Keratinocyte (primary cell): ENCODE results near the gene DNAH11. TPM values are rescaled to one million over a fixed set of nuclear protein-coding genes. Genes with fewer than 3 reads are reported as not detected.
"Not testable (repeated sequence)": the region's sequence is repeated elsewhere in the genome, so short reads cannot be mapped to it uniquely, and the experiment has no call there.

Experiments
- DNase-seq: peaks from one replicate; pipeline ENCODE4 v3.0.0-alpha.2; 2011; ENCODE audit warnings: low read depth, missing footprints, low spot score
- FAIRE-seq: peaks from 2 replicates; lab custom pipeline; 2011; peaks lifted over from hg19 to GRCh38; lab: Jason Lieb, UNC
- H2AFZ ChIP-seq: 2 replicates; pipeline ENCODE4 v1.6.0; 2012; ENCODE audit warnings: low read length, control low read depth, inconsistent platforms; ENCODE audit not compliant: control insufficient read depth
- H3K27ac ChIP-seq: 2 replicates; pipeline ENCODE4 v1.5.1; 2011; ENCODE audit warnings: low read length; ENCODE audit not compliant: control insufficient read depth, insufficient read depth
- H3K27me3 ChIP-seq: 3 replicates; pipeline ENCODE4 v1.6.0; 2011; ENCODE audit warnings: low read length; ENCODE audit not compliant: control insufficient read depth, insufficient read depth; ENCODE audit errors: extremely low read depth
- H3K36me3 ChIP-seq, 2 experiments: 2 replicates in 1 of 2; 3 replicates in 1 of 2; pipeline ENCODE4 v1.5.1; 2011; ENCODE audit warnings: low read length in 2 of 2, mild to moderate bottlenecking in 1 of 2; ENCODE audit not compliant: control insufficient read depth in 2 of 2, insufficient read depth in 2 of 2; ENCODE audit errors: extremely low read depth in 1 of 2
- H3K4me1 ChIP-seq: 3 replicates; pipeline ENCODE4 v1.5.1; 2011; ENCODE audit warnings: low read length; ENCODE audit not compliant: control insufficient read depth, insufficient read depth; ENCODE audit errors: extremely low read depth
- H3K4me2 ChIP-seq: 3 replicates; pipeline ENCODE4 v1.6.0; 2011; ENCODE audit warnings: low read depth, low read length; ENCODE audit not compliant: control insufficient read depth, insufficient read depth; ENCODE audit errors: extremely low read depth
- H3K4me3 ChIP-seq, 3 experiments: fragments of 200-600 bp in 1 of 3; sonication (generic) in 1 of 3; 2 replicates in 2 of 3; 3 replicates in 1 of 3; pipeline ENCODE4 v1.5.1; 2011 to 2016; ENCODE audit warnings: low read length in 3 of 3, mild to moderate bottlenecking in 3 of 3, control low read depth in 2 of 3, inconsistent platforms in 1 of 3, low read depth in 1 of 3, mixed read lengths in 1 of 3, mixed run types in 1 of 3, moderate library complexity in 1 of 3; ENCODE audit not compliant: control insufficient read depth in 2 of 3, insufficient read depth in 2 of 3; ENCODE audit errors: extremely low read depth in 1 of 3
- H3K79me2 ChIP-seq: 2 replicates; pipeline ENCODE4 v1.6.0; 2012; ENCODE audit warnings: low read length; ENCODE audit not compliant: control insufficient read depth, insufficient read depth
- H3K9ac ChIP-seq: 3 replicates; pipeline ENCODE4 v1.6.0; 2011; ENCODE audit warnings: low read length; ENCODE audit not compliant: control insufficient read depth, insufficient read depth; ENCODE audit errors: extremely low read depth
- H3K9me1 ChIP-seq: 3 replicates; pipeline ENCODE4 v1.6.0; 2011; ENCODE audit warnings: low read length; ENCODE audit not compliant: control insufficient read depth, insufficient read depth; ENCODE audit errors: extremely low read depth
- H3K9me3 ChIP-seq: 2 replicates; pipeline ENCODE4 v1.5.1; 2012; ENCODE audit warnings: low read depth, low read length; ENCODE audit not compliant: control insufficient read depth
- H4K20me1 ChIP-seq: 3 replicates; pipeline ENCODE4 v1.6.0; 2011; ENCODE audit warnings: low read length; ENCODE audit not compliant: control insufficient read depth, insufficient read depth; ENCODE audit errors: extremely low read depth
- EZH2 ChIP-seq: IDR thresholded peaks from one replicate; pipeline ENCODE4 v1.6.1; 2012; ENCODE audit warnings: inconsistent platforms, mild to moderate bottlenecking, low read length, moderate library complexity
- dilution Hi-C: fragments of 300-500 bp; cut with MboI; formaldehyde crosslinking; loops from one replicate; pipeline ENCODE4 v1.7.0; 2020; ENCODE audit warnings: low sequenced_read_pairs; ENCODE audit not compliant: extremely low pct_ligation_motif_present
- polyA plus RNA-seq, 5 experiments: library from polyadenylated mRNA; depleted of rRNA in 3 of 5; stranded (reverse) in 3 of 5; stranded (forward) in 1 of 5; unstranded in 1 of 5; fragments of >200 nt; gene quantifications; 1 replicate in 1 of 5; 2 replicates in 3 of 5; 3 replicates in 1 of 5; pipeline versions ENCODE4 v1.2.1 to v1.2.3, GENCODE V29; 2011 to 2012; ENCODE audit warnings: missing spikeins in 2 of 5, low read depth in 1 of 5, low replicate concordance in 1 of 5
- TF ChIP-seq, protein P1 (sequence below), 3 experiments: IDR thresholded peaks in 1 of 3; conservative IDR thresholded peaks in 1 of 3; optimal IDR thresholded peaks in 1 of 3; 2 replicates in 2 of 3; 3 replicates in 1 of 3; pipeline versions ENCODE3 to v1.5.1; 2011; ENCODE audit warnings: low read length in 3 of 3, mild to moderate bottlenecking in 3 of 3, moderate library complexity in 2 of 3, control low read depth in 1 of 3, inconsistent platforms in 1 of 3; ENCODE audit not compliant: insufficient read depth in 2 of 3; ENCODE audit errors: extremely low read depth in 1 of 3

The DNAH11 gene
- polyA plus RNA-seq, 1 donor (not counting 4 experiments of a cell fraction or from before 2014, with no cell fraction given): 0.21 TPM

- no peaks in the 10 kb centered on the region for H3K9me3 ChIP-seq
Measured at GRCh38 chr7:21690705-21691104, 147.9 kb downstream of the DNAH11 start.

DNA sequence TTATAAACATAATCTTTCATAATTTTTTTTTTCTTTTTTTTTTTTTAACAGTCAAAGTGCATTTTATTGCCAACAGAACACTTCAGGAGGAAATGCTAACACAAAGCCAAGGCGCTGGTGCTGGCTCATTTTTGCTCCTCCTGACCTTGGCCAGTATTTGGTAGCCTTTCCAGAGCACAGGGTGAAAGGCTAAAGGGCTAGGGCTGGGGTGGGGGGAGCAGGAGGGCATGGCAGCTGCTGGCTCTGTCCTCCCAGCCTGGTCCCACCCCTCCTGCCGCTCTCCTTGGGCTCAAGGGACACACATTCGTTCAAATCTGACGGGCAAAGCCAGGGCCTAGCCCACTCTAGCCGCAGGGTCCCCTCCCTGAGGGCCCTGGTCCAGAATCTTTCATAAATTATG is 148.3 kb downstream of the DNAH11 start:
- H3K4me2 ChIP-seq, H3K27me3 ChIP-seq, H3K27ac ChIP-seq, H3K9me1 ChIP-seq, H2AFZ ChIP-seq, DNase-seq, H3K36me3 ChIP-seq, H3K4me1 ChIP-seq, H3K9me3 ChIP-seq, dilution Hi-C loops, H3K79me2 ChIP-seq, H3K9ac ChIP-seq, H4K20me1 ChIP-seq, H3K4me3 ChIP-seq: not testable (repeated sequence)
- peak; percentile 17 for FAIRE-seq

More at GRCh38 chr7:21690705-21691104, 147.9 kb downstream of the DNAH11 start:
- Histone ChIP-seq H3K27me3 (no peaks in the 10 kb centered on the region), H2AFZ (no peak overlapping the region), H3K4me3 (no peak overlapping the region), H3K27ac (no peak overlapping the region), H3K4me1 (no peaks in the 10 kb centered on the region), H3K4me2 (no peak overlapping the region), H4K20me1 (no peaks in the 10 kb centered on the region), H3K9me1 (no peaks in the 10 kb centered on the region), H3K9ac (no peak overlapping the region), H3K79me2 (no peaks in the 10 kb centered on the region), H3K36me3 (no peaks in the 10 kb centered on the region)
- no peak for TF ChIP-seq EZH2
- TF ChIP-seq, protein P1, sequence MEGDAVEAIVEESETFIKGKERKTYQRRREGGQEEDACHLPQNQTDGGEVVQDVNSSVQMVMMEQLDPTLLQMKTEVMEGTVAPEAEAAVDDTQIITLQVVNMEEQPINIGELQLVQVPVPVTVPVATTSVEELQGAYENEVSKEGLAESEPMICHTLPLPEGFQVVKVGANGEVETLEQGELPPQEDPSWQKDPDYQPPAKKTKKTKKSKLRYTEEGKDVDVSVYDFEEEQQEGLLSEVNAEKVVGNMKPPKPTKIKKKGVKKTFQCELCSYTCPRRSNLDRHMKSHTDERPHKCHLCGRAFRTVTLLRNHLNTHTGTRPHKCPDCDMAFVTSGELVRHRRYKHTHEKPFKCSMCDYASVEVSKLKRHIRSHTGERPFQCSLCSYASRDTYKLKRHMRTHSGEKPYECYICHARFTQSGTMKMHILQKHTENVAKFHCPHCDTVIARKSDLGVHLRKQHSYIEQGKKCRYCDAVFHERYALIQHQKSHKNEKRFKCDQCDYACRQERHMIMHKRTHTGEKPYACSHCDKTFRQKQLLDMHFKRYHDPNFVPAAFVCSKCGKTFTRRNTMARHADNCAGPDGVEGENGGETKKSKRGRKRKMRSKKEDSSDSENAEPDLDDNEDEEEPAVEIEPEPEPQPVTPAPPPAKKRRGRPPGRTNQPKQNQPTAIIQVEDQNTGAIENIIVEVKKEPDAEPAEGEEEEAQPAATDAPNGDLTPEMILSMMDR (optimal IDR thresholded peaks at IDR 0.05 in 1 of 3, IDR thresholded peaks at IDR 0.05 in 1 of 3, conservative IDR thresholded peaks at IDR 0.05 in 1 of 3; ENCODE audit: extremely low read depth in 1 of 3, insufficient read depth in 2 of 3, low read length in 3 of 3): peak in 1 of 3 experiments; percentile 14
- DNase-seq (no peak), FAIRE-seq (no peak)
- dilution Hi-C loops: no loop called here

- H3K27me3 ChIP-seq, DNase-seq, H3K4me3 ChIP-seq, H2AFZ ChIP-seq, H3K9me3 ChIP-seq, H3K4me2 ChIP-seq, FAIRE-seq, H3K4me1 ChIP-seq, dilution Hi-C loops, H4K20me1 ChIP-seq, H3K36me3 ChIP-seq, H3K9ac ChIP-seq, H3K27ac ChIP-seq, H3K79me2 ChIP-seq, H3K9me1 ChIP-seq: not testable (repeated sequence)
Measured at GRCh38 chr7:21700587-21700986, 157.7 kb downstream of the DNAH11 start.
